Stimulated activated naive CD8-positive, alpha-beta T cell treated with anti-CD3 and anti-CD28 coated beads, Interleukin-15, Interleukin-2, amounts not matched to agents 100 ng/mL and 50 ng/mL, for 24 hours (primary cell): ENCODE measurements around the gene ARHGAP26.
"Not testable (repeated sequence)": the region's sequence is repeated elsewhere in the genome, so short reads cannot be mapped to it uniquely, and the experiment has no call there.

Experiments used
- H3K27ac Mint-ChIP-seq: one replicate; pipeline ENCODE4 v1.8.0; 2021; ENCODE audit warnings: mild to moderate bottlenecking, mixed read lengths
- H3K27me3 Mint-ChIP-seq: one replicate; pipeline ENCODE4 v1.8.0; 2021; ENCODE audit warnings: mixed read lengths
- H3K36me3 Mint-ChIP-seq: one replicate; pipeline ENCODE4 v1.8.0; 2021; ENCODE audit warnings: low read depth, mixed read lengths
- H3K4me1 Mint-ChIP-seq: one replicate; pipeline ENCODE4 v1.8.0; 2021; ENCODE audit warnings: low read depth, mixed read lengths
- H3K4me3 Mint-ChIP-seq: one replicate; pipeline ENCODE4 v1.8.0; 2021; ENCODE audit warnings: mild to moderate bottlenecking, mixed read lengths
- H3K9me3 Mint-ChIP-seq: one replicate; pipeline ENCODE4 v1.8.0; 2021; ENCODE audit warnings: mixed read lengths

The ARHGAP26 gene

DNA sequence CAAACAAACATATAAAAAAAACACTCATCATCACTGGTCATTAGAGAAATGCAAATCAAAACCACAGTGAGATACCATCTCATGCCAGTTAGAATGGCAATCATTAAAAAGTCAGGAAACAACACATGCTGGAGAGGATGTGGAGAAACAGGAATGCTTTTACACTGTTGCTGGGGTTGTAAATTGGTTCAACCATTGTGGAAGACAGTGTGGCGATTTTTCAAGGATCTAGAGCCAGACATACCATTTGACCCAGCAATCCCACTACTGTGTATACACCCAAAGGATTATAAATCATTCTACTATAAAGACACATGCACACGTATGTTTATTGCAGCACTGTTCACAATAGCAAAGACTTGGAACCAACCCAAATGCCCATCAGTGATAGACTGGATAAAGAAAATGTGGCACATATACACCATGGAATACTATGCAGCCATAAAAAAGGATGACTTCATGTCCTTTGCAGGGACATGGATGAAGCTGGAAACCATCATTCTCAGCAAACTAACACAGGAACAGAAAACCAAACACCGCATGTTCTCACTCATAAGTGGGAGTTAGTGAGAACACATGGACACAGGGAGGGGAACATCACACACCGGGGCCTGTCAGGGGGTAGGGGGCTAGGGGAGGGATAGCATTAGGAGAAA lies 433.3 kb downstream of the ARHGAP26 start:
- not testable (repeated sequence) for H3K27me3 Mint-ChIP-seq, H3K9me3 Mint-ChIP-seq, H3K4me3 Mint-ChIP-seq, H3K27ac Mint-ChIP-seq
- Mint-ChIP-seq H3K36me3 (peaks cover 11% of the 10 kb centered on the region), H3K4me1 (peaks cover 32% of the 10 kb centered on the region)

DNA sequence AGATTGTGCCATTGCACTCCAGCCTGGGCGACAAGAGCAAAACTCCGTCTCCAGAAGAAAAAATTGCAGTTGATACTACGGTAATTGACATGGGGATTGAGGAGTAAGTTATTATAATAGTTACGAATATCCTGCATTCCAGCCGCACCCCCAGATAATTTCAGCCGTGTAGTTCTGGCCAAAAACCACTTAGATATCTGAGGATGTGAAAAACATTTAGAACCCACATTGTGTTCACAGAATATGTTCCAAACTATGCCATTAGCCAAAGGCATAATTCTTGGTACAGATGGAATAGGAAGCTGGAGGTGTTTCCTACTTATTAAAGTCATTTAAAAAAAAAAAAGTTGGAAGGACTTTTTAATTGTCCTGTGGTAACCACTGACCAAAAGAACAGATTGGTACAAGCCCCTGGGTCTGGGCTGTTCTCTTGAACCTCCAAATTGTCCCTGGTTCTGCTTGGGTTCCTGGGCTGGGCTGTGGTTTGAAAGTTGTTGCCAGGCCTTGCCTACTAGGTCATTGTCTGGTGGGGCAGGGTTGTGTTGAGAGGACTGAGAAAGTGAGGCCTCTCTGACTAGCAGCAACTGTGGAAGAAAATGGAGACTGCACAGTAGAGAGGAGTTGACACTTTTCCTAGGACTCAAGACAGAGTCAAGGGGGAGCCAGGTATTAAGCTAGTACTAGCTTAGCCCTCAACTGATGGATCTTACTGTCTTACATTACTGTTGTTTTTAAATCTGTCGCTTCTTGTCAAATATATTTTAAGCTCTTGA lies 434.5 kb downstream of the ARHGAP26 start:
- H3K27me3 Mint-ChIP-seq: no peaks in the 10 kb centered on the region
- H3K9me3 Mint-ChIP-seq: peaks cover 4% of the 10 kb centered on the region
- no peak overlapping the region for H3K27ac Mint-ChIP-seq
- peaks cover 35% of the 10 kb centered on the region for H3K4me1 Mint-ChIP-seq
- peaks cover 13% of the 10 kb centered on the region for H3K36me3 Mint-ChIP-seq
- H3K4me3 Mint-ChIP-seq: no peak overlapping the region

DNA sequence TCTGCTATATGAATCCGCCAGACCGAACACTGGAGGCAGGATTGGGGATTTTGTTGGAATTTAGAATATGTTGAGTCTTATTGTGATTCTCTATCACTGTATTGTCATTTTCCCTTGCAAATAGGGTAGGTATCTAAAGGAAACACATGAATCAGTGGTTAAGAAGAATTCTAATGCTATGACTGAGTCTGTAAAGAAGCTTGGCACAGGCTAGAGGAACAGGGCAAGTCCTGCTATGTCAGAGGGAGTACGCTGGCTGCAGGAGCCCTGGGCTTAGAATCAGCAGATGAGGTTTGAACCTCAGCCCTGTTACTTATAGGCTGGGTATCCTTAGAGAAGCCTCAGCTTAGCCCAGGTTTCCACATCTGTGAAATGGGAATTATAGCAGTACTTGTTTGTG lies 435.2 kb downstream of the ARHGAP26 start:
- Mint-ChIP-seq H3K27me3 (no peaks in the 10 kb centered on the region), H3K27ac (peak overlapping the region; percentile 12), H3K4me1 (peaks cover 35% of the 10 kb centered on the region), H3K36me3 (peaks cover 11% of the 10 kb centered on the region), H3K9me3 (peaks cover 4% of the 10 kb centered on the region), H3K4me3 (no peak overlapping the region)

DNA sequence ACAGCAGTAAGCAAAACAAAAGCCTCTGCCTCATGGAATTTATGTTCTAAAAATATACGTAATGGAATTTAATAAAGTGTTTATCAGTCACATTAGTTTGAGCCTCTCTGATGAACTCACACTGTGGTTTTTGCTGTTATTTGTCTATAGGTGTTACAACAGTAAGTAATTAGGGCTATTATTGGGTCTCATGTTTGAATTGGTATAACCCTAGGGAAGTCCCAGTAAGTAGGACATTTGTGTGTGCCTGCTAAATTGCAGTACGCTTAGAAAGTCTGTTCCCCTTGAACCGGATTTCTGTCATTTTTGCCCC lies 435.7 kb downstream of the ARHGAP26 start:
- Mint-ChIP-seq H3K27me3 (no peaks in the 10 kb centered on the region), H3K4me1 (peaks cover 35% of the 10 kb centered on the region), H3K27ac (peak overlapping the region; percentile 63), H3K9me3 (peaks cover 4% of the 10 kb centered on the region), H3K36me3 (peaks cover 7% of the 10 kb centered on the region), H3K4me3 (no peak overlapping the region)

DNA sequence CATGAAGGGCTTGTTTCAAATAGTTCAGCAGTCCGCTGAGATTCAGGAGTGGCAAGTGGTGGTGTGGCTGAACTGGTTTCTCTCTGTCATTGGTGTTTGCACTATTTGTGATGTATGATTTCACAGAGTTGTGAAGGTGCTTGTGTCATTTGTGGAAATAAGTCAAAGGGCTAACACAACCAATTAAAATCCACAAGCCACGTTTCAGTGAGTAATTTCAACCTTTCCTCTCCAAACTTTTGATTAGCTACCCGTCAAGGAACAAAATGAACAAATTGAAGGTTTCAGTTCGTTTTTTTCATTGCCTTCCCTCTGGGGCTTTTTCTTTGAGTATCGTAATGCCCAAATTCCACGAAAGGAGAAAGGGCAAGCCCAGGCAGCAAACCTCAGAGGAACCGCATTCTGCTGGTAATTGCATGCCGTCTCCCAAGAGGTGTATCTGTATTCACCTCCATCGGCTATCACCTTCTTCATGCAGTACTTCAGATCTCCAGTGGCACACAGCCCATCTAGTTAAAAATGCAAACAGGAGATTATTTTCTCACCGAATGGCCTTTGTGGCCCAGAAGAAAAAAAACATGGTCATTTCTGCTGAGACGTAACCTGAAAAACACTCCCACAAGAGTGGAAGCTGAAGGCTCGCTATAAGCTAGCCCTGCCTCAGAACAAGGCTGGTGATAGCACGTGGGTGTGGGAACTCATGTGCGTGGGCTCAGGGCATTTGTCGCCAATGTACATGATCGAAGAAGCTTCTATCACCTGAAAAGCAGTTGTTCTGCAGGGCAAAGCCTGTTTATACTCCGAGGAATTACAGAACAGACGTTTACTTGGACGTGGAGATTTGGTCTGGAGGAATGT lies 436.2 kb downstream of the ARHGAP26 start:
- H3K27ac Mint-ChIP-seq: peak overlapping the region; percentile 63
- peak overlapping the region; percentile 12 for H3K4me3 Mint-ChIP-seq
- H3K27me3 Mint-ChIP-seq: no peaks in the 10 kb centered on the region
- H3K36me3 Mint-ChIP-seq: peaks cover 7% of the 10 kb centered on the region
- peaks cover 35% of the 10 kb centered on the region for H3K4me1 Mint-ChIP-seq
- peaks cover 4% of the 10 kb centered on the region for H3K9me3 Mint-ChIP-seq

DNA sequence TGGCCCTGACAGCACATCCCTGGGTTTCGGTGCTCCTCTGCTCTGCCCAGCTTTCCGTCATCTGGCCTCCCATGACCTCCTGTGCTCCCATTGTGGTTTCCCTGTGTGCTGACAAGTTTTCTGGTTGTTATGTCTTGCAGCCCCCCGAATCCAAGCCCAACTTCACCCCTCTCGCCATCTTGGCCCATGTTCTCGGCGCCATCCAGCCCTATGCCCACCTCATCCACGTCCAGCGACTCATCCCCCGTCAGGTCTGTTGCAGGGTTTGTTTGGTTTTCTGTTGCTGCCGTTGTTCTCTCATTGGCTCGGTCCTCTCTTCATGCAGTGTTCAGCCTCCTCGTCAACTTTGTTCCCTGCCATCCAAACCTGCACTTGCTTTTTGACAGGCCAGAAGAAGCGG lies 436.9 kb downstream of the ARHGAP26 start:
- H3K36me3 Mint-ChIP-seq: peaks cover 7% of the 10 kb centered on the region
- H3K27ac Mint-ChIP-seq: no peak overlapping the region
- H3K4me1 Mint-ChIP-seq: peaks cover 35% of the 10 kb centered on the region
- H3K27me3 Mint-ChIP-seq: no peaks in the 10 kb centered on the region
- peaks cover 4% of the 10 kb centered on the region for H3K9me3 Mint-ChIP-seq
- no peak overlapping the region for H3K4me3 Mint-ChIP-seq

DNA sequence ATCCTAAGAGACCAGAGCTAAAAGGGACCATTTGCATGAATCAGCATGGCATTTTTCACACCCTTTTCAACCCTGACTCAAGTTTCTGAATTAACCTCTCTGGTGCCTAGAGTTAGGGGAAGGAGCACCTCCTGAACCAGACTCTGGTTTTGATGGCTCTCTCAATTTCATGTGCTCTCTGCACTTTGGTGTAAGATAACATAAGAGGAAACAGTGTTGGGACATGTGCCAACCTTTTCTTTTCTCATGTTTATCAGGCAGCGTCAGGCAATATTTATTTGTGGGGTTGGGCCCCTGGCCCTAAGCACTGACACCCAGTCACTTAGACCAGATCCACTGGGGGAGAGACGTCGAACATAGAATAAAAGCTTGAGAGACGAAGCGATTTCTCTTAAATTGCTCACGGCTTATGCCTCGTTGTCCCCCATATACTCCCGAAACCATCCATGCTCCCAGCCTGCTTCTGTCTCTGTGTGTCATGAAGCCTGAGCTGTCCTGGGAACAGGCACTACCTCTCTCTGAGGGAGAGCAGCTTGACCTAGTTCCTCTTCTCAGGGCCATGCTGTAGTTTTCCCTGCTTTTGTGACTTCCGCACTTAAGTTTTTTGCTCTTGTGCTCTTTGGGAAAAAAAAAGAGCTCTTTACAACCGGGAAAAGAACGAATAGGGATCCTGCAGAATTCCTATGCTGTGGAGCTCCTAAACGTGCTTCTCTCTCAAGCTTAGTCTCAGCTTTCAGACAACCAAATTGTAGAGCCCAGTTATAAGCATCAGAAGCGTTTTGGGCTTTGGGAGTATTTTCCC lies 437.6 kb downstream of the ARHGAP26 start:
- H3K36me3 Mint-ChIP-seq: peaks cover 7% of the 10 kb centered on the region
- H3K27ac Mint-ChIP-seq: no peak overlapping the region
- H3K4me1 Mint-ChIP-seq: peaks cover 35% of the 10 kb centered on the region
- no peaks in the 10 kb centered on the region for H3K27me3 Mint-ChIP-seq
- H3K4me3 Mint-ChIP-seq: no peak overlapping the region
- H3K9me3 Mint-ChIP-seq: peaks cover 4% of the 10 kb centered on the region

DNA sequence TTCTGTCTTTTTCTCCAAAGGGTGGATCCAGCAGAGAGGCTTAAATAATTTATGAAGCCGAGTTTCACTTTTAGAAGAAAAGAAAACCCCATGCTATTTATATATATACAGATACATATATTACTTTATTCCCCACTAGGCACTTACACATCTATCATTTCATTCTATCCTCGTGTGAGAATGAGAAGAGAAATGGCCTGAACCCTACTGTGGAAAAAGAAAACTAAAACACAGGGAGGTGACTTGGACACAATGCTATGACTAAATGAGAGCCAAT lies 438.1 kb downstream of the ARHGAP26 start:
- H3K36me3 Mint-ChIP-seq: peaks cover 7% of the 10 kb centered on the region
- no peak overlapping the region for H3K4me3 Mint-ChIP-seq
- no peaks in the 10 kb centered on the region for H3K27me3 Mint-ChIP-seq
- peaks cover 35% of the 10 kb centered on the region for H3K4me1 Mint-ChIP-seq
- no peak overlapping the region for H3K27ac Mint-ChIP-seq
- peaks cover 4% of the 10 kb centered on the region for H3K9me3 Mint-ChIP-seq

DNA sequence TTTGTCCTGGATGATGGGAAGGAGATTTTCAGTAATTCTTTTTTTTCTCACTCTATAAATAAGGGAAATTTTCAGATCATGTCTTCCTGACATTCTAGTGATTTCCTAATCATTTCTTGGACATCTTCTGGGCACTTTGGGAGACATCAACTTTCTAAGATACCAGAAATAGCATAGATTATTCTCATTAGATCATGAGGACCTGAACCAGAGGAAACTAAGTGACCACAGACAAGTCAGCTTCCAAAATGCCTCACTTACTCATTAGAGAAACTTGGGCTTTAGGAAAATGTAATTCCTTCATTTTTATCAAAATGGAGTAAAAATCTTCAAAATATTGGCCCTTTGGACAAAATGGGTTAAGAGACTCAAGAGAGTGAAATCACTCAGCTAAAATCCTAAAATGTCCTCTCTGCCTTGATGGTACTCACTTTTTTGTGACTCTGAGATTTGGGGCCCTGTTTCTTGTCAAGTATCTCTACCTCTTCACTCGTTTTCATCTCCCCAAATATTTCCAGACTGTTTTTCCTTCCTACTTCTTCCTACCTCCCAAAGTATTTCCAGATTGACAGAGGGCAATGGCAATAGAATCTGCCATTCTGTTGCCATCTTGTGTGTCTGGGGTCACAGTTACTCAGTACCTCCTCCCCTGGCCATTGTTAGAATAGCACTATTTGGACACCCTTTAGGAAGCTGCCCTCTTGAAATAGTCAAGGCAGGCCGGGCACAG lies 438.8 kb downstream of the ARHGAP26 start:
- Mint-ChIP-seq H3K36me3 (peaks cover 11% of the 10 kb centered on the region), H3K4me1 (peaks cover 42% of the 10 kb centered on the region), H3K27ac (no peak overlapping the region), H3K27me3 (no peaks in the 10 kb centered on the region), H3K4me3 (no peak overlapping the region), H3K9me3 (peaks cover 4% of the 10 kb centered on the region)

DNA sequence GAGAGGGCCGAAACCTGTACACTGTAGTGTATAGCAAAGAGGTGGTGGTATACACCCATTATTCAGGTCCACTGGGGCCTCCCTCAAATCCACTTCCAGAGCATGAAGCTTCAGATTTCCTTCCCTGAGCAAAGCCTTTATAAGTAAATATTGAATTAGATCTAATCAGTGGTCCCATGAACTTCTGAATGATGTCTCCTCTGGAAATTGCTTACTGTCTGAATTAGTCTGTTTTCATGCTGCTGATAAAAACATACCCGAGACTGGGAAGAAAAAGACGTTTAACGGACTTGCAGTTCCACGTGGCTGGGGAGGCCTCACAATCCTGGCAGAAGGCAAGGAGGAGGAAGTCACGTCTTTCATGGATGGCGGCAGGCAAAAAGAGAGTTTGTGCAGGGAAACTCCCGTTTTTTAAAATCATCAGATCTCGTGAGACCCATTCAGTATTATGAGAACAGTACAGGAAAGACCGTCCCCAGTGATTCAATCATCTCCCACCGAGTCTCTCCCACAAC lies 439.8 kb downstream of the ARHGAP26 start:
- no peaks in the 10 kb centered on the region for H3K27me3 Mint-ChIP-seq
- H3K9me3 Mint-ChIP-seq: peaks cover 4% of the 10 kb centered on the region
- H3K36me3 Mint-ChIP-seq: peaks cover 11% of the 10 kb centered on the region
- H3K4me3 Mint-ChIP-seq: no peak overlapping the region
- no peak overlapping the region for H3K27ac Mint-ChIP-seq
- peaks cover 44% of the 10 kb centered on the region for H3K4me1 Mint-ChIP-seq

DNA sequence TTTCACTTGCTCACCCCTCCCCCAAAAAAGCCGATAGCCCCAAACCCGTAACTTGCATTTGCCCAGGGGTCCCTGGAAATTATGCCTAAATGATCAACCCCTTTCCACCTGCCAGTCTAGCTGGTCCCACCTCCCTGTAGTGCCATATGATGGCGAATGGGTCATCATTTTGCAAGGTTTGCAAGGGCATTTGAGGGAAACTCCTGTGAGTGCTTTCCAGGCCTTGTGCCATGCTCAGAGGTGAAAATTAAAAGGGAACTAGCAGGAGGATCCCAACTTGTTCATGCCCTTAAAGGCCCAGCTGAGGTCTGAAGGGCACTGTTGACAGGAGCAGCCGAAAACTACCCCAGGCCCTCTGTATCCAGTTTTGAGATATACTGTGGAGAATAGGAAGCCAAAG lies 440.4 kb downstream of the ARHGAP26 start:
- Mint-ChIP-seq H3K27ac (no peak overlapping the region), H3K27me3 (no peaks in the 10 kb centered on the region), H3K4me3 (no peak overlapping the region), H3K4me1 (peaks cover 43% of the 10 kb centered on the region), H3K9me3 (peaks cover 4% of the 10 kb centered on the region), H3K36me3 (peaks cover 16% of the 10 kb centered on the region)

DNA sequence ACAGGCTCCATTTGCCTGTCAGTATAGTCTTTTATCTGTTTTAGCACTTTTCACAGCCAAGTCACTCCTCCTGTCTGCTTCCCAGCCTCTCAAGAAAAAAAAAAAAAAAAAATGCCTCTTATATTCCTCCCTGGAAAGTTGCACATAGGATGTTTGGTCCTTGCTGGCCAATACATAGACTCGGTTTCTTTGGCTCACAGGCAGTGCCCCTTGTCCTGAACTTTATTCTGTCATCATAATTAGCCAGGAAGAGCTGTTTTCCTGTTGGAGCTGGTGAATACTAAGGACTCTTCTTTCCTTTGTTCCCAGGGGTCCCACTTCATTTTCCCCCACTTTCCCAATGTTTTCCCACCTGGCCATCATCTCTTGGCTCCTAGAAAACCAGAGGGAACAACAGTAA lies 442.1 kb downstream of the ARHGAP26 start:
- Mint-ChIP-seq H3K36me3 (peaks cover 20% of the 10 kb centered on the region), H3K9me3 (peaks cover 4% of the 10 kb centered on the region), H3K4me3 (no peak overlapping the region), H3K4me1 (peaks cover 43% of the 10 kb centered on the region), H3K27me3 (no peaks in the 10 kb centered on the region), H3K27ac (peak overlapping the region; percentile 29)

DNA sequence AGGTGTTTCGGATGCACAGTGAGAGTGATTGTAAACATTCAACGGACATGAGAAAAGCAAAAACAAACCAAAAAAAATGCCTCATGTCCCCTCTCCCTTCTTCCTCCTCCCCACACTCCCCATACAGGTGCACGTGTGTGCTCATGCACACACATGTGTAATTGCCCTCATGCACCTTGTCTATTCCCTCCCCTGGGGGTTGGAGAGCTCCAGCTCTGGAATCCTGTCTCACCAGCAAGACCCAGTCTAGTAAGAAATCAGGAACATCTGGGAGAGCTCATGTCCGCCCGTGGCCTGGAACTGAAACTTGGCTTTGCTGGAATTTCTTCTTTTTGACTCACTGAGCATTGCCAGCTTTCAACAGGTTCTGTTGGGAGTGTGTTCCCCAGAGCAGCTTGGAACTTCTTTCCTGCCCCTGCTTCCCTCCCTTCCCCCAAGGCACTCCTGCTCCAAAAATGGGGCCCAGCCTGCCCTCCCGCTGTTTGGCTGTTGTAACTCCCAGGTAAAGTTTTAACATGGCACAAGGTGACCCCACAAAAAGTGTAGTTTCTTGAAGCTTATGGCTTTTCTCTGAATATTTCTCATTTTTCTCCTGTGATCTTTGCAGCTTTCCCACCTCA lies 443.2 kb downstream of the ARHGAP26 start:
- peak overlapping the region; percentile 43 for H3K27ac Mint-ChIP-seq
- H3K36me3 Mint-ChIP-seq: peaks cover 20% of the 10 kb centered on the region
- peaks cover 4% of the 10 kb centered on the region for H3K9me3 Mint-ChIP-seq
- H3K27me3 Mint-ChIP-seq: no peaks in the 10 kb centered on the region
- peak overlapping the region; percentile 18 for H3K4me3 Mint-ChIP-seq
- peaks cover 45% of the 10 kb centered on the region for H3K4me1 Mint-ChIP-seq
